Measurements from ENCODE around the gene CLRN1.

GRCh38 chr3:150917951-150918350 lies 54.6 kb downstream of the CLRN1 start:
- TF ChIP-seq CTCF (IDR thresholded peaks at IDR 0.05) (no peak), POLR2A (IDR thresholded peaks at IDR 0.05; ENCODE audit: low read depth) (no peak), POLR2AphosphoS5 (IDR thresholded peaks at IDR 0.05) (no peak)

All from esophagus muscularis mucosa (tissue), 3 donors.